Endodermal cell (in vitro differentiated cells): ENCODE data around the gene EGLN1. TPM values are rescaled to one million over a fixed set of nuclear protein-coding genes. Genes with fewer than 3 reads are reported as not detected.

Experiments
- DNase-seq: peaks from one replicate; pipeline ENCODE4 v3.0.0-alpha.2; 2017
- H3K27ac ChIP-seq: 2 replicates; pipeline ENCODE4 v1.5.1; 2013; ENCODE audit warnings: mild to moderate bottlenecking, low read depth, low read length, moderate library complexity
- H3K27me3 ChIP-seq: 2 replicates; pipeline ENCODE4 v1.6.1; 2013; ENCODE audit warnings: mild to moderate bottlenecking, low read length, moderate library complexity; ENCODE audit not compliant: insufficient read depth, control insufficient read depth, poor library complexity, severe bottlenecking
- H3K36me3 ChIP-seq: 2 replicates; pipeline ENCODE4 v1.7.0; 2013; ENCODE audit warnings: mild to moderate bottlenecking, low read length, moderate library complexity; ENCODE audit not compliant: control insufficient read depth, insufficient read depth
- H3K4me1 ChIP-seq: one replicate; pipeline ENCODE4 v1.7.0; 2013; ENCODE audit warnings: low read length; ENCODE audit not compliant: control insufficient read depth, insufficient read depth
- H3K4me3 ChIP-seq: 2 replicates; pipeline ENCODE4 v1.5.1; 2013; ENCODE audit warnings: mild to moderate bottlenecking, low read length, moderate library complexity
- H3K9ac ChIP-seq: 2 replicates; pipeline ENCODE4 v1.6.1; 2013; ENCODE audit warnings: mild to moderate bottlenecking, low read length, moderate library complexity; ENCODE audit not compliant: poor library complexity, severe bottlenecking; ENCODE audit errors: extremely low read depth
- H3K9me3 ChIP-seq: 2 replicates; pipeline ENCODE4 v1.6.1; 2013; ENCODE audit warnings: mild to moderate bottlenecking, low read length, moderate library complexity; ENCODE audit not compliant: control insufficient read depth
- H3K27ac Mint-ChIP-seq: 2 replicates; pipeline ENCODE4 v1.8.0; 2020; ENCODE audit warnings: mixed read lengths
- H3K27me3 Mint-ChIP-seq: 2 replicates; pipeline ENCODE4 v1.8.0; 2021; ENCODE audit warnings: mild to moderate bottlenecking, mixed read lengths; ENCODE audit not compliant: insufficient read depth
- H3K36me3 Mint-ChIP-seq: 2 replicates; pipeline ENCODE4 v1.8.0; 2020; ENCODE audit warnings: low read depth, mixed read lengths
- H3K4me1 Mint-ChIP-seq: 2 replicates; pipeline ENCODE4 v1.8.0; 2020; ENCODE audit warnings: mixed read lengths
- H3K4me3 Mint-ChIP-seq: 2 replicates; pipeline ENCODE4 v1.8.0; 2020; ENCODE audit warnings: mild to moderate bottlenecking, moderate library complexity, mixed read lengths
- H3K9me3 Mint-ChIP-seq: 2 replicates; pipeline ENCODE4 v1.8.0; 2020; ENCODE audit warnings: mild to moderate bottlenecking, mixed read lengths
- CTCF ChIP-seq: fragments of 200-600 bp; sonication (generic); conservative IDR thresholded peaks from 2 replicates; pipeline ENCODE4 v1.5.0; 2021; ENCODE audit warnings: antibody characterized with exemption, mild to moderate bottlenecking
- WGBS, 2 experiments: methylation state at CpG; one replicate each; pipeline versions ENCODE4 v1.1.5 to v1.1.7; 2013; ENCODE audit warnings: missing lambda C conversion rate in 2 of 2, mixed read lengths in 1 of 2; ENCODE audit not compliant: insufficient coverage in 1 of 2, insufficient read length in 1 of 2; 5-methylcytosine and 5-hydroxymethylcytosine counted together
- total RNA-seq, 2 donors: library from RNA; stranded (reverse); fragmentation: NEBNext Ultra II Directional in 1 of 2; extraction: Animal tissue kit (Norgen Biotek cat#: 25700) in 1 of 2; gene quantifications; 2 replicates in 1 of 2; 3 replicates in 1 of 2; pipeline ENCODE4 v1.2.1, GENCODE V29; 2021

Gene EGLN1
- total RNA-seq, 2 donors from 2014 or later, result 12.2 to 17.4 TPM

GRCh38 chr1:231396643-231397042 is 25.4 kb downstream of the EGLN1 start:
- Histone ChIP-seq H3K4me3 (no peak overlapping the region), H3K9ac (no peak overlapping the region), H3K36me3 (no peaks in the 10 kb centered on the region), H3K27me3 (no peaks in the 10 kb centered on the region), H3K27ac (no peak overlapping the region), H3K9me3 (no peaks in the 10 kb centered on the region), H3K4me1 (peaks cover 20% of the 10 kb centered on the region)
- Mint-ChIP-seq H3K4me3 (no peak overlapping the region), H3K27me3 (no peaks in the 10 kb centered on the region), H3K27ac (no peak overlapping the region), H3K4me1 (peaks cover 55% of the 10 kb centered on the region), H3K36me3 (no peaks in the 10 kb centered on the region), H3K9me3 (no peaks in the 10 kb centered on the region)
- 85 to 89% methylated on average over 2 of the region's 2 CpGs for WGBS, 2 experiments
- TF ChIP-seq CTCF, result no peak
- no peak for DNase-seq

- no peak for TF ChIP-seq CTCF
- Histone ChIP-seq H3K4me3 (no peak overlapping the region), H3K36me3 (no peaks in the 10 kb centered on the region), H3K9me3 (no peaks in the 10 kb centered on the region), H3K27ac (no peak overlapping the region), H3K9ac (peak overlapping the region; percentile 41), H3K27me3 (no peaks in the 10 kb centered on the region), H3K4me1 (peaks cover 20% of the 10 kb centered on the region)
- H3K27me3 Mint-ChIP-seq, result no peaks in the 10 kb centered on the region
- peaks cover 55% of the 10 kb centered on the region for H3K4me1 Mint-ChIP-seq
- no peaks in the 10 kb centered on the region for H3K36me3 Mint-ChIP-seq
- H3K9me3 Mint-ChIP-seq, result no peaks in the 10 kb centered on the region
- DNase-seq, result no peak
- peak overlapping the region; percentile 91 for H3K27ac Mint-ChIP-seq
- WGBS, 2 experiments, result 83 to 94% methylated on average over 2 to 4 of the region's 4 CpGs
- no peak overlapping the region for H3K4me3 Mint-ChIP-seq
These were observed 26.1 kb downstream of the EGLN1 start for GRCh38 chr1:231395998-231396390.

DNA sequence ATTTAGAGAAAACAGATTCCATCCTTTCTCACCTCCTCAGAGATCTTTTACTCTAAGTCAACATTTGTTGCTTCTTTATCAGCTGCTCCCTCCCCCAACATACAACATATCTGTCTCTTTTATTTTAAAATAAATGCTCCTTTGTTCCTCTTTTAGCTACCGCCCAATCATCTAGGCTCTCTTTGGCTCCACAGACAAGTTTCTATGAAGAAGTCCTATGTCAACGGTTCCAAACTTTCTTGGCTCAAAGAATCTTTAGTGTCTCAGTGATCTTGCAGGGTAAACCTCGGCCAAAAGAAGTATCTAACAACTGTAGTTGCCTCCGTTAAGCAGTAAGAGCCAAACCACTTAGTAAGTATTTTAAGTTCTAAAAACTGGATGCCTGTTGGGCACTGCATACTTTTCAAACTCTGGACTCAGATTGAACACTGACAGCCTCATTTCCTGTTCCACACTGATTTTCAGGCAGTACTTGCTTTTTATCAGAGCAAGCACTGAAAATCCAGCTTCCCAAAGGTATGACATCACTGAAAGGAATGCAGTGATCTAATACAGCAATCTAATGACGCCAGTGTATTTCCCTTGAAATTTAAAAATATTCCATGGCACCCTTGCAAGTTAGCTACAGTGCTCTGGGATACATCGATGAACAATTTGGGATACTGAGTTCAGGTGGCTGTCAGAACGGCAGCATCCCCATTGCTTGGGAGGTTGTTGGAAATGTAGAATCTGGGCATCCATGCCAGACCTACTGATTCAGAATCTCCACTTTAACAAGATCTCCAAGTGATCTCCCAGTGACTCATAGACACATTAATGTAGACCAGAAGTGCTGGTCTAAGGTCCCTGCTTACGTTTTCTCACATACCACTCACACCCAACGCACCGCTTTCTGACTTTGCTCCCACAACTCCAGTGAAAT is 26.8 kb downstream of the EGLN1 start:
- no peaks in the 10 kb centered on the region for H3K36me3 Mint-ChIP-seq
- H3K27me3 ChIP-seq, result no peaks in the 10 kb centered on the region
- H3K27me3 Mint-ChIP-seq, result no peaks in the 10 kb centered on the region
- no peaks in the 10 kb centered on the region for H3K9me3 ChIP-seq
- no peak for DNase-seq
- H3K4me1 ChIP-seq, result peaks cover 20% of the 10 kb centered on the region
- no peak overlapping the region for H3K4me3 Mint-ChIP-seq
- peak overlapping the region; percentile 45 for H3K9ac ChIP-seq
- H3K27ac Mint-ChIP-seq, result peak overlapping the region; percentile 91
- H3K4me3 ChIP-seq, result peak overlapping the region; percentile 9
- 87 to 89% methylated on average over 7 to 10 of the region's 10 CpGs for WGBS, 2 experiments
- no peak for TF ChIP-seq CTCF
- H3K27ac ChIP-seq, result peak overlapping the region; percentile 25
- peaks cover 55% of the 10 kb centered on the region for H3K4me1 Mint-ChIP-seq
- H3K36me3 ChIP-seq, result no peaks in the 10 kb centered on the region
- H3K9me3 Mint-ChIP-seq, result no peaks in the 10 kb centered on the region
